Epithelial cell of alveolus of lung (primary cell): ENCODE results near the gene BAZ1B. TPM values are rescaled to one million over a fixed set of nuclear protein-coding genes. Genes with fewer than 3 reads are reported as not detected.

Experiments
- total RNA-seq: library from RNA; depleted of rRNA; stranded (reverse); fragments of >200 nt; gene quantifications from 2 replicates; pipeline ENCODE4 v1.2.1, GENCODE V29; 2015

Gene BAZ1B, protein sequence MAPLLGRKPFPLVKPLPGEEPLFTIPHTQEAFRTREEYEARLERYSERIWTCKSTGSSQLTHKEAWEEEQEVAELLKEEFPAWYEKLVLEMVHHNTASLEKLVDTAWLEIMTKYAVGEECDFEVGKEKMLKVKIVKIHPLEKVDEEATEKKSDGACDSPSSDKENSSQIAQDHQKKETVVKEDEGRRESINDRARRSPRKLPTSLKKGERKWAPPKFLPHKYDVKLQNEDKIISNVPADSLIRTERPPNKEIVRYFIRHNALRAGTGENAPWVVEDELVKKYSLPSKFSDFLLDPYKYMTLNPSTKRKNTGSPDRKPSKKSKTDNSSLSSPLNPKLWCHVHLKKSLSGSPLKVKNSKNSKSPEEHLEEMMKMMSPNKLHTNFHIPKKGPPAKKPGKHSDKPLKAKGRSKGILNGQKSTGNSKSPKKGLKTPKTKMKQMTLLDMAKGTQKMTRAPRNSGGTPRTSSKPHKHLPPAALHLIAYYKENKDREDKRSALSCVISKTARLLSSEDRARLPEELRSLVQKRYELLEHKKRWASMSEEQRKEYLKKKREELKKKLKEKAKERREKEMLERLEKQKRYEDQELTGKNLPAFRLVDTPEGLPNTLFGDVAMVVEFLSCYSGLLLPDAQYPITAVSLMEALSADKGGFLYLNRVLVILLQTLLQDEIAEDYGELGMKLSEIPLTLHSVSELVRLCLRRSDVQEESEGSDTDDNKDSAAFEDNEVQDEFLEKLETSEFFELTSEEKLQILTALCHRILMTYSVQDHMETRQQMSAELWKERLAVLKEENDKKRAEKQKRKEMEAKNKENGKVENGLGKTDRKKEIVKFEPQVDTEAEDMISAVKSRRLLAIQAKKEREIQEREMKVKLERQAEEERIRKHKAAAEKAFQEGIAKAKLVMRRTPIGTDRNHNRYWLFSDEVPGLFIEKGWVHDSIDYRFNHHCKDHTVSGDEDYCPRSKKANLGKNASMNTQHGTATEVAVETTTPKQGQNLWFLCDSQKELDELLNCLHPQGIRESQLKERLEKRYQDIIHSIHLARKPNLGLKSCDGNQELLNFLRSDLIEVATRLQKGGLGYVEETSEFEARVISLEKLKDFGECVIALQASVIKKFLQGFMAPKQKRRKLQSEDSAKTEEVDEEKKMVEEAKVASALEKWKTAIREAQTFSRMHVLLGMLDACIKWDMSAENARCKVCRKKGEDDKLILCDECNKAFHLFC (N-terminal part only)
- total RNA-seq: 39.4 and 42.8 TPM in 2 replicates

DNA sequence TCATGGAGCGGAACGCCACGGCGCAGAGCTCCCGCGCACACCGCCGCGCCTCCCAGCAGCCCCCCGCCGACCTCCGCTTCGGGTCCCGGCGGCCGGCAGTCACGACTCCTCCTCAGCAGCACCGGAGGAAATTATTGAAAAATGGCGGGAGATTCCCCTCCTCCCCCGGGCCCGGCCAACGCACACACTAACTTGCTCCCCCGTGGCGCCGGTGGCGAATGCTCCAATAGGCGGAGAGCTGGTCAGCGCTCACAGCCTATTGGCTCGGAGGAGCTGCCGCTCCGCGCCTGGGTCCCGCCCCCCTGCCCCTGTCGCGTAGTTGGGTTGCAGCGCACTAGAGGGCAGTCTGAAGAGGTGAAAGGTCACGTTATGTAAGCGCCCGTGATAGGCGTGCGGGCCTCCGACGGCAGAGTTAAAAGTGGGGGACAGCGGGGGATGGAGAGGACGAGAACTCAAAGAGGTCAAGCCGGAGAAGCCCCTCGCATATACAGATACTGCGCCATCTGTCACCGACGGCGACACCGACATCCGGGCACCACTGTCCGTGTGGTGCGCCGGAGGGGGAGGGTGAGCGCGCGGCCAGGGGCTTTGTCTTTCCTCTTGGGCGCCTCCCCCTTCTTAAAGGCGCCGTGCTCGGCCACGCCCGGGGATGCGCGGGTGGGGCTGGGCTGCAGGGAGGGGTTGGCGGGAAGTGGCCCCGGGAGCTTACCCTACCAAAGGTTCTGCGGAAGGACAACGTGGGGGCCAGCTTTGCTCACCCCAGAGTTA is at the start of gene BAZ1B:
TSS of gene BAZ1B (minus strand) at position 189 of the 768 bp plus-strand sequence. CDS start 360 bp downstream, outside the sequence.

DNA sequence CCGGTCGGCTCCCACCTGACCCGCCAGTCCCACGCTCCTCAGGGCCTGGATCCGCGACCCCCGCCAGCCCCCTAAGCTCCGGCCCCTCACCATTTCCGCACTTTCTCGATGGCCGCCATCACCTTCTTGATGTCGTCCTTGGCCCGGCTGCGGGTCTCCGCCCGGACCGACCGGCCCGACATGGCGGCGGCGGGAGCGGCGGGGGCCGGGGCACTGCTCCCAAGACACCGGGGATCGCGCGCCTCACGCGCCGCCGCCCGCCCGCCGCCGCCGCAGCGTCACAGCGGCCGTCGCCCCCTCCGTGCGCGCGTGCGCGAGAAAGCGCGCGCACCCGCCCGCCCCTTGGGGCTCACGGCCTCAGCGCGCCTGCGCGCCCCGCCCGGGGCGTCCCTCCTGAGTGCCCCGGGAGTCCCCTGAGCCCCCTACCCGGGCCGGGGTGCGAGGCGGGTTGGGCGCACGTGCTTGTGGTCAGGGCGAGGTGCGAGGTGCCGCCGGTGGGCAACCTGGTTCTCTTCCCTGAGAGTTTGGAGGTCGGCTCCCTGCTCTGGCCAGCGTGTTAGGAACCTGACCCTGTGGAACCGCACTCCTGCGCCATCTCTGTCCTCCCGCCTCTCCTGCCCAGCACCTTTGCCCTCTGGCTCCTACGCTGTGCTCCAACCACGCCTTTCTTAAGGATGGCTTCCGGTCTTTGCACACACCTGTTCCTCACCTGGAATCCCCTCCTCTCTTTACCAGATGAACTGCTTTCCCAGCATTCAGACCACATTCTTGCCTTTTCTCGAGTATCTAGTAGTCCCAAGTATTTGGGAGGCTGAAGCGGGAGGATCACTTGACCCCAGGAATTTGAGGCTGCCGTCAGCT is 35.5 kb upstream of the BAZ1B start, which contains the start of gene BCL7B:
TSS of gene BCL7B (minus strand) at position 294 of the 861 bp plus-strand sequence. CDS start at position 182, 112 bp downstream.

Other genes with a start within 250 kb of the BAZ1B start
- gene NSUN5, start 213.5 kb downstream of the BAZ1B start, total RNA-seq: 15.1 and 25.7 TPM in 2 replicates
- gene TRIM50, start 194.2 kb downstream of the BAZ1B start, total RNA-seq: not detected in 2 replicates
- not detected in 2 replicates for gene FKBP6, start 194.1 kb downstream of the BAZ1B start, total RNA-seq
- 0.91 and 3.0 TPM in 2 replicates for gene FZD9, start 88.5 kb downstream of the BAZ1B start, total RNA-seq
- gene BCL7B, start 35.4 kb upstream of the BAZ1B start, total RNA-seq: 42.0 and 45.7 TPM in 2 replicates
- 65.8 and 76.7 TPM in 2 replicates for gene TBL2, start 56.3 kb upstream of the BAZ1B start, total RNA-seq
- gene MLXIPL, start 102.2 kb upstream of the BAZ1B start, total RNA-seq: 2.3 TPM in 1 of 2 replicates, not detected in the other
- 5.4 and 5.8 TPM in 2 replicates for gene VPS37D, start 145.5 kb upstream of the BAZ1B start, total RNA-seq
- 6.3 and 7.6 TPM in 2 replicates for gene DNAJC30, start 161.2 kb upstream of the BAZ1B start, total RNA-seq
- 46.1 and 73.8 TPM in 2 replicates for gene BUD23, start 161.3 kb upstream of the BAZ1B start, total RNA-seq
- gene STX1A, start 197.4 kb upstream of the BAZ1B start, total RNA-seq: 2.5 and 9.3 TPM in 2 replicates
- 9.3 and 19.0 TPM in 2 replicates for gene ABHD11, start 216.5 kb upstream of the BAZ1B start, total RNA-seq
- gene CLDN3, start 248.0 kb upstream of the BAZ1B start, total RNA-seq: not detected in 2 replicates